IPS-15b (cell line): ENCODE results near the gene KCTD6.

Source experiments
- H3K27me3 ChIP-seq: one replicate; pipeline ENCODE4 v1.6.1; 2013; ENCODE audit warnings: low read length; ENCODE audit not compliant: control insufficient read depth, insufficient read depth
- H3K36me3 ChIP-seq: one replicate; pipeline ENCODE4 v1.6.1; 2013; ENCODE audit warnings: low read length; ENCODE audit not compliant: control insufficient read depth, insufficient read depth
- H3K4me1 ChIP-seq: one replicate; pipeline ENCODE4 v1.6.1; 2013; ENCODE audit warnings: mild to moderate bottlenecking, low read length; ENCODE audit not compliant: control insufficient read depth, insufficient read depth
- H3K4me3 ChIP-seq: one replicate; pipeline ENCODE4 v1.5.1; 2013; ENCODE audit warnings: low read depth, low read length
- H3K9ac ChIP-seq: one replicate; pipeline ENCODE4 v1.6.1; 2013; ENCODE audit warnings: low read depth, mild to moderate bottlenecking, low read length
- H3K9me3 ChIP-seq: one replicate; pipeline ENCODE4 v1.6.1; 2013; ENCODE audit warnings: mild to moderate bottlenecking, low read length; ENCODE audit not compliant: control insufficient read depth, insufficient read depth

The KCTD6 gene

GRCh38 chr3:58490860-58491501 lies 915 bp upstream of the KCTD6 start:
- Histone ChIP-seq H3K4me1 (peaks cover 29% of the 10 kb centered on the region), H3K9ac (no peak overlapping the region), H3K36me3 (no peaks in the 10 kb centered on the region), H3K4me3 (peak overlapping the region; percentile 67), H3K9me3 (no peaks in the 10 kb centered on the region), H3K27me3 (peaks cover 13% of the 10 kb centered on the region)

DNA sequence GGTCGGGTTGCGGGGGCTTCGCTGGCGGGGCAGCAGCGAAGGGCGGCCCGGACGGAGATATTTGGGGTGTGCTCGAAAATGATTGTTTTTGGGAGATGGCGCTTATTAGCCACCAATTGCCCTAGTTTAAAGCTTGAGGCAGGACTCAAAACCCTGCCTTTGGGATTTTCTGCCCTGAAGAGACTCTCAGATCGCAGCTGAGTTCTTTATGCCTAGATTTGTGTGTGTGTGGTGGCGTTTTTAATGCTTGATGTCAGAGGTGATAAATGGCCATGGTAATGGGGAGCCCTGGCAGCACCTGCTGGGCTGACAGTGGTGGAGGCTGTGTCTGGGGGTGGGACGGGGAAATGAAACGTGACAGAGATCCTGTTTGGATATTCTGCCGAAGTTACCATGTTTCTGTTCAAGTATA lies 604 bp downstream of the KCTD6 start:
- Histone ChIP-seq H3K9ac (peak overlapping the region; percentile 41), H3K9me3 (no peaks in the 10 kb centered on the region), H3K27me3 (peaks cover 4% of the 10 kb centered on the region), H3K36me3 (no peaks in the 10 kb centered on the region), H3K4me1 (peaks cover 40% of the 10 kb centered on the region), H3K4me3 (peak overlapping the region; percentile 84)

DNA sequence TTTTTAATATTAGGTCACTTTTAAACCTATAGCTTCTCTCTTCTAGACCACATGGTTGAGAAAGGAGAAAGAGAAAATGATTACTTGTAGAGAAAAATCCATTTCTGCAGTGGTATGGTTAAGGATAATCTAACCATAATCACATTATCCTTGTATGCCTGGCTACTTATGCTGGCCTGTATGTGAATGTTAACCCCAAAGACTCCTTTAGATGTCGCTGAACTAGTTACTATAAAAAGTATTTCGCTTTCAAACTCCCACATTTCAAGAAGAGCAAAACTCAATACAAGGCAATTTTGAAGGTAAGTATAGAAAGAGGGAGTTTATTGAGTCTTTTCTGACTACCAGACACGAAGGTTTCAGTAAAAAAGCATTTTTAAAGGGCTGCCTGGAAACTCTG lies 2.2 kb downstream of the KCTD6 start:
- Histone ChIP-seq H3K36me3 (no peaks in the 10 kb centered on the region), H3K9ac (peak overlapping the region; percentile 28), H3K9me3 (no peaks in the 10 kb centered on the region), H3K4me1 (peaks cover 43% of the 10 kb centered on the region), H3K4me3 (peak overlapping the region; percentile 30), H3K27me3 (no peaks in the 10 kb centered on the region)

DNA sequence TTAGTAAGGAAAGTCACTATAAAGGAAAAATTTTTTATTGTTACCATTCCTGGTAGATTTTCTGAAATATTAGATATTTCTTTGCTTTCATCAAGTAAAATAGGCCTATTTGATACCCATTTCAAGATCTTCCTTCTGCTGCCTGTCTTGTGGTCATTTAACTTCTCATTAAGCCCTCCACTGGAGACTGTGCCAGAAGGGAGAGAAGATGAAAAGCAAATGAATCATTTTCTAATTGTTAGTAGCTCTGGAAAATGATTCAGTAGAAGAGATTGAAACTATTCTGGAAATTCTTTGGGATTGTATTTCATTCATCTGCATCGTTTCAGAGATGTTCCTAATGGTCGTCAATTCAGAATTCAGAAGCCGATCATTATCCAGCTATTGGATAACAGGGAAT lies 3.2 kb downstream of the KCTD6 start:
- Histone ChIP-seq H3K36me3 (no peaks in the 10 kb centered on the region), H3K4me1 (peaks cover 43% of the 10 kb centered on the region)

DNA sequence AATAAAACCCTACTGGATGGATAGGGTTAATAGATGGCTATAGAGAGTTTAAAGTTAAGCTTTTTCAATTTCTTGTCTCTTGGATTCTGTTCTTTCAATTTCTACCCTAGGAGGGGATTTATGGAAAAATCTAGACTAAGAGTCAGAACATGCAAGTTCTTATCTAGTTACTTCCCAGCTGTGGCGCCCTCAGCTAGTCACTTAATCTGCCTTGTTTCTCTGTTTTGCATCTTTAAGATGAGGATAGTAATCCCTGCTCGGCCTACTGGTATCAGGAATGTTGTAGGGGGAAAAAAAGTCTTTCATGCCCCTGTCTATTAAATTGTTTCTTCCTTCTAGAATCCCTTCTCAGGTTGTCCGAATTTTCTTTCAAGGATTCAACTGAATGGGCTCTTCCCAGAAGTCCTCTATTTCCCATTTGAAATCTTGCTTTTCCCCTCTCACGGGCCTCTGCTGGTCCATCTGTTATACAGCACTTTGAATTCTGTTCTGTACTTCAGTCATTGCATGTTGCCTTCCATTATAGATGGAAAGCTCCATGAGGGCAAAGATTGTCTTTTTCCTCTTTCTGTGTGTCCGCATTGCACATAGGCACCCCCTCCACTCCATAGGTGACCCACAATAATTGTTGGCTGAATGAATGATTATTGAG lies 4.4 kb downstream of the KCTD6 start:
- peaks cover 41% of the 10 kb centered on the region for H3K4me1 ChIP-seq

More for the DNA sequence above, 3.2 kb downstream of the KCTD6 start:
- no peak overlapping the region for H3K4me3 ChIP-seq
- H3K27me3 ChIP-seq, result no peaks in the 10 kb centered on the region
- no peak overlapping the region for H3K9ac ChIP-seq
- no peaks in the 10 kb centered on the region for H3K9me3 ChIP-seq

GRCh38 chr3:58497097-58497496 lies 5.2 kb downstream of the KCTD6 start:
- H3K9ac ChIP-seq, result no peak overlapping the region
- H3K36me3 ChIP-seq, result no peaks in the 10 kb centered on the region
- H3K4me1 ChIP-seq, result peaks cover 41% of the 10 kb centered on the region
- H3K27me3 ChIP-seq, result no peaks in the 10 kb centered on the region
- H3K4me3 ChIP-seq, result no peak overlapping the region
- H3K9me3 ChIP-seq, result no peaks in the 10 kb centered on the region

More for the DNA sequence above, 4.4 kb downstream of the KCTD6 start:
- Histone ChIP-seq H3K4me3 (no peak overlapping the region), H3K9me3 (no peaks in the 10 kb centered on the region), H3K36me3 (no peaks in the 10 kb centered on the region), H3K27me3 (no peaks in the 10 kb centered on the region), H3K9ac (no peak overlapping the region)

GRCh38 chr3:58502872-58503271 lies 11.0 kb downstream of the KCTD6 start:
- no peak overlapping the region for H3K4me3 ChIP-seq
- H3K36me3 ChIP-seq, result no peaks in the 10 kb centered on the region
- no peaks in the 10 kb centered on the region for H3K4me1 ChIP-seq
- H3K9ac ChIP-seq, result no peak overlapping the region
- H3K27me3 ChIP-seq, result no peaks in the 10 kb centered on the region
- no peaks in the 10 kb centered on the region for H3K9me3 ChIP-seq

GRCh38 chr3:58507356-58508078 lies 15.6 kb downstream of the KCTD6 start:
- Histone ChIP-seq H3K9me3 (no peaks in the 10 kb centered on the region), H3K4me3 (no peak overlapping the region), H3K27me3 (no peaks in the 10 kb centered on the region), H3K4me1 (no peaks in the 10 kb centered on the region), H3K9ac (no peak overlapping the region), H3K36me3 (no peaks in the 10 kb centered on the region)

DNA sequence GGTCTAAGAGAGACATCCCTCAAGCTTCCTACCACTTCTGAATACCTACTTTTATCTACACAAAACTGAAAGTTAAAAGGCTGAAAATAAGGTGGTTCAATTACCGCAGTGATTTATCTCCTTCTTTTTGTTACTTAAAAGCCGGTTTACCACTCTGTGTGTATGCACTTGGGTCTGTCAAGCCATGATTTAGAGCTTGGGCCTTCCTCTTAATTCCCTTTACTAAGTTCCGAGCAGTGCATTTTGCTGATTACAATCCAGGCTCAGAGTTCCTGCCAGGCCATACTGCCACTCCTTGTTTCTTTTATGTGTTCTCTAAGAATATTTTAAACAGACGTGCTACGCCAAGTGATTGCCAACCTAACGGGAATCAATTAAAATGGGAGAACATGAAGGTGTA lies 16.5 kb downstream of the KCTD6 start:
- Histone ChIP-seq H3K9me3 (no peaks in the 10 kb centered on the region), H3K27me3 (no peaks in the 10 kb centered on the region), H3K36me3 (no peaks in the 10 kb centered on the region), H3K4me1 (no peaks in the 10 kb centered on the region), H3K9ac (no peak overlapping the region), H3K4me3 (no peak overlapping the region)

- Histone ChIP-seq H3K4me1 (peaks cover 3% of the 10 kb centered on the region), H3K27me3 (no peaks in the 10 kb centered on the region), H3K4me3 (no peak overlapping the region), H3K9me3 (no peaks in the 10 kb centered on the region), H3K9ac (no peak overlapping the region), H3K36me3 (no peaks in the 10 kb centered on the region)
These were observed 22.5 kb downstream of the KCTD6 start for GRCh38 chr3:58514405-58514804.

DNA sequence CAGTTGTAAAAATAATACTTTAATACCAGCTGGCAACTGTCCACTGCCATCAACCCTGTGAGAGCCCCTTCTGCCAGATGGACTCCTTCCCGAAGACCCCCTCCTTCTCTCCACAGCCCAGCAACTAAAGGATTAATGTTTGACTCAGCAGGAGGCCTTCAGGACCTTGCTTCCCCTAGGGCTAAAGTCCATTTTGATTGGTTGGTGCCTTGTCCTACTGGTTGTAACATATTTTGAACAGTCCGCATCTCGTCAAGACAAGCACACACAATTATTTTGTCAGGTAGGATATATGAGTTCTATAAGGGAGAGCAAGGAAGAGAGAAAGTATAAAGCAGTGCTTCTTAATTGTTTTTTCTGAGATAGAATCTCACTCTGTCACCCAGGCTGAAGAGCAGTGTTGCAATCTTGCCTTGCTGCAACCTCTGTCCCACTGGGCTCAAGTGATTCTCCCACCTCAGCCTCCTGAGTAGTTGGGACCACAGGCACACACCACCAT lies 26.4 kb downstream of the KCTD6 start:
- Histone ChIP-seq H3K9ac (no peak overlapping the region), H3K36me3 (no peaks in the 10 kb centered on the region), H3K9me3 (no peaks in the 10 kb centered on the region), H3K27me3 (no peaks in the 10 kb centered on the region), H3K4me1 (peaks cover 14% of the 10 kb centered on the region), H3K4me3 (no peak overlapping the region)
